Measurements from ENCODE around the gene HECTD4.

HECTD4 gene

DNA sequence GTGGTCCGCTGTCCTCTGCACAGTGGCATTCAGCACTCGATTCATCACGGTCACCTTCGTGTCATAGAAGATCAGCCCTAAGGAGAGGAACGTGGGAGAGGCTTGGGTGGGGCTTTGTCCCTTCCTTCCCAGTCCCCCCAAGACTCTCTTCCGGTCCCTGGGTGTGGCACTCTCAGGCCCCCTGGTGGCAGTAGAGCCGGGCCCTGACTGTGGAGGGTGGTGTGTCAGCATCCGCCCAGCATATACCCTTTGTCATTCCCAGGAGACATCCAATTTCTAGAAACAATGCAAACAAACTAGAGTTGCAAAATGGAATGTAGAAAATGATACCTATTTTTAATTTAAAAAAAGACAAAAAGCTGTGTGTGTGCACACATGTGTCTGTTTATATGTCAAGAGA lies 211.9 kb downstream of the HECTD4 start:
- Histone ChIP-seq H3K4me2 (ENCODE audit: low read length) (no peak overlapping the region), H3K9me3 (ENCODE audit: low read length) (no peaks in the 10 kb centered on the region), H3K79me2 (ENCODE audit: insufficient read depth, low read length) (no peaks in the 10 kb centered on the region), H2AFZ (ENCODE audit: low read length) (no peak overlapping the region), H3F3A (ENCODE audit: insufficient read depth, low read length) (no peaks in the 10 kb centered on the region), H3K27me3 (ENCODE audit: insufficient read depth, low read length) (no peaks in the 10 kb centered on the region), H3K27ac (ENCODE audit: low read depth, low read length, poor library complexity, severe bottlenecking) (no peak overlapping the region), H3K9ac (ENCODE audit: low read length) (no peak overlapping the region), H3K36me3 (ENCODE audit: insufficient read depth, low read length) (peaks cover 12% of the 10 kb centered on the region), H4K20me1 (ENCODE audit: insufficient read depth, low read length) (no peaks in the 10 kb centered on the region), H3K4me3 (ENCODE audit: low read depth, low read length, poor library complexity, severe bottlenecking) (no peak overlapping the region), H3K4me1 (ENCODE audit: insufficient read depth, low read length, severe bottlenecking) (no peaks in the 10 kb centered on the region), H3K9me2 (ENCODE audit: low read depth, low read length) (no peaks in the 10 kb centered on the region)
- TF ChIP-seq, protein P1, sequence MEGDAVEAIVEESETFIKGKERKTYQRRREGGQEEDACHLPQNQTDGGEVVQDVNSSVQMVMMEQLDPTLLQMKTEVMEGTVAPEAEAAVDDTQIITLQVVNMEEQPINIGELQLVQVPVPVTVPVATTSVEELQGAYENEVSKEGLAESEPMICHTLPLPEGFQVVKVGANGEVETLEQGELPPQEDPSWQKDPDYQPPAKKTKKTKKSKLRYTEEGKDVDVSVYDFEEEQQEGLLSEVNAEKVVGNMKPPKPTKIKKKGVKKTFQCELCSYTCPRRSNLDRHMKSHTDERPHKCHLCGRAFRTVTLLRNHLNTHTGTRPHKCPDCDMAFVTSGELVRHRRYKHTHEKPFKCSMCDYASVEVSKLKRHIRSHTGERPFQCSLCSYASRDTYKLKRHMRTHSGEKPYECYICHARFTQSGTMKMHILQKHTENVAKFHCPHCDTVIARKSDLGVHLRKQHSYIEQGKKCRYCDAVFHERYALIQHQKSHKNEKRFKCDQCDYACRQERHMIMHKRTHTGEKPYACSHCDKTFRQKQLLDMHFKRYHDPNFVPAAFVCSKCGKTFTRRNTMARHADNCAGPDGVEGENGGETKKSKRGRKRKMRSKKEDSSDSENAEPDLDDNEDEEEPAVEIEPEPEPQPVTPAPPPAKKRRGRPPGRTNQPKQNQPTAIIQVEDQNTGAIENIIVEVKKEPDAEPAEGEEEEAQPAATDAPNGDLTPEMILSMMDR (IDR thresholded peaks at IDR 0.05; ENCODE audit: low read length): peak; percentile 66
- TF ChIP-seq EZH2 (IDR thresholded peaks at IDR 0.05; ENCODE audit: borderline replicate concordance, low read length): no peak

DNA sequence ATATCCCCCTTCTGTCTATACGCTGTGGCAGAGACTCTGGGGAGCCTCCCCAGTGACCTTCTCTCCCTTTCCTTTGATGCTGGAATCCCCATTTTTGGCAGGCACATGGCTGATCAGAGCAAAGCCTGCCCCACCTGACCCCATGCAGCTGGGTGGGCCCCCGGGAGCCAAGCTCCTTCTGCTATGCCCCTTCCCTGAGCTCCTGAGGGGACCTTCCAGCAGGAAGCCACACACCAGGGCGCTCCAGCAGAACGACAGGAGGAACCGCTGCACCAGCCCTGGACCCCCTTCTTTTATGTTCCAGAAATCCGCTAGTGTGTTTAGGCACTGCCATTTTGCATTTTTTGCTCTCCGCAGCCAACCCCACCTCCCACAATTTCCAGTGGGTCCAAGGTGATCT lies 212.3 kb downstream of the HECTD4 start:
- H3K27me3 ChIP-seq (ENCODE audit: insufficient read depth, low read length): no peaks in the 10 kb centered on the region
- H3K36me3 ChIP-seq (ENCODE audit: insufficient read depth, low read length): peaks cover 8% of the 10 kb centered on the region
- no peaks in the 10 kb centered on the region for H3F3A ChIP-seq (ENCODE audit: insufficient read depth, low read length)
- no peaks in the 10 kb centered on the region for H3K9me3 ChIP-seq (ENCODE audit: low read length)
- H3K4me3 ChIP-seq (ENCODE audit: low read depth, low read length, poor library complexity, severe bottlenecking): no peak overlapping the region
- TF ChIP-seq, protein P1 (IDR thresholded peaks at IDR 0.05; ENCODE audit: low read length): no peak
- no peak for TF ChIP-seq EZH2 (IDR thresholded peaks at IDR 0.05; ENCODE audit: borderline replicate concordance, low read length)
- H3K9me2 ChIP-seq (ENCODE audit: low read depth, low read length): no peaks in the 10 kb centered on the region
- no peaks in the 10 kb centered on the region for H3K4me1 ChIP-seq (ENCODE audit: insufficient read depth, low read length, severe bottlenecking)
- H3K79me2 ChIP-seq (ENCODE audit: insufficient read depth, low read length): no peaks in the 10 kb centered on the region
- no peak overlapping the region for H3K27ac ChIP-seq (ENCODE audit: low read depth, low read length, poor library complexity, severe bottlenecking)
- no peak overlapping the region for H2AFZ ChIP-seq (ENCODE audit: low read length)
- H3K4me2 ChIP-seq (ENCODE audit: low read length): no peak overlapping the region
- no peaks in the 10 kb centered on the region for H4K20me1 ChIP-seq (ENCODE audit: insufficient read depth, low read length)
- H3K9ac ChIP-seq (ENCODE audit: low read length): no peak overlapping the region

DNA sequence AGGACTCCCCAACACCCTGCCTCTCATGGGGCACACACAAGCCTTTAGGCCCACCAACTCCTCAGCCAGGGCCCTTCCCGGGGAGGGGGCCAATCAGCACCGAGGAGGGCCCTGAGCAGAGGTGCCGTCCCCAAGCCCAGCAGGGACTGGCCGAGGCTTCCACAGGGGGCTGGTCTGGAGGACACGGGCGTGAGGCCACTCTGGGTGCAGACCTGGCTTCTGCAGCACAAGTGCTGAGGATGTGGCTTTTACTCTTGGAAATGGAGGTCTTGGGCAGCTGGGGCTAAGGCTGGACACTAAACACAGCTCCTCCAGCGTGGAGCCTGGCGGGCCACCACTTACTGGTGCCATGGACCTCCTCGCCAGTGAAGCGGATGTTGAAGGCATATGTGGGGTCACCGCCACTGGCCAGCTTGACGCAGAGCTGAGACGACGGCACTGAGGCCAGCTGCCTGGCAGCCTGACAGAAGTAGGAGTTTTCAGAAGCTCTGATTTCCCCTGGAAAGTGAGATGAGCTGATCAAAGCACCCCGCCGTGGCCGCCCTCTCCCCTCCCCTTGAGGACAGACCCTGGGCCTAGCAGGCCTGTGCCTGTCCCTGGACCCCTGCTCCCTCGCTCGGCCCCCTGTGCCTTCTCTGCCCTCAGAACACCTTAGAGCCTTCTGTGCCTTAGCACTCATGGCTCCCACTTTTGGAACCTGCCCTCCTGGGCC lies 212.9 kb downstream of the HECTD4 start:
- peaks cover 6% of the 10 kb centered on the region for H3K36me3 ChIP-seq (ENCODE audit: insufficient read depth, low read length)
- H3F3A ChIP-seq (ENCODE audit: insufficient read depth, low read length): no peaks in the 10 kb centered on the region
- H3K4me3 ChIP-seq (ENCODE audit: low read depth, low read length, poor library complexity, severe bottlenecking): no peak overlapping the region
- no peak overlapping the region for H3K27ac ChIP-seq (ENCODE audit: low read depth, low read length, poor library complexity, severe bottlenecking)
- no peaks in the 10 kb centered on the region for H3K4me1 ChIP-seq (ENCODE audit: insufficient read depth, low read length, severe bottlenecking)
- H2AFZ ChIP-seq (ENCODE audit: low read length): no peak overlapping the region
- H3K9ac ChIP-seq (ENCODE audit: low read length): no peak overlapping the region
- H3K27me3 ChIP-seq (ENCODE audit: insufficient read depth, low read length): no peaks in the 10 kb centered on the region
- H3K4me2 ChIP-seq (ENCODE audit: low read length): no peak overlapping the region
- no peaks in the 10 kb centered on the region for H3K79me2 ChIP-seq (ENCODE audit: insufficient read depth, low read length)
- TF ChIP-seq, protein P1 (IDR thresholded peaks at IDR 0.05; ENCODE audit: low read length): no peak
- TF ChIP-seq EZH2 (IDR thresholded peaks at IDR 0.05; ENCODE audit: borderline replicate concordance, low read length): no peak
- H4K20me1 ChIP-seq (ENCODE audit: insufficient read depth, low read length): no peaks in the 10 kb centered on the region
- H3K9me3 ChIP-seq (ENCODE audit: low read length): no peaks in the 10 kb centered on the region
- H3K9me2 ChIP-seq (ENCODE audit: low read depth, low read length): no peaks in the 10 kb centered on the region
